Endothelial cell of umbilical vein (primary cell): ENCODE data around the gene OSTC. TPM values are rescaled to one million over a fixed set of nuclear protein-coding genes. Genes with fewer than 3 reads are reported as not detected.
A peak's percentile ranks its signal among the peaks of the same experiment; 100 is the strongest.

Experiments
- BruUV-seq: library from RNA; stranded (reverse); fragments of 400-500 nt; replicated peaks from 2 replicates; lab custom pipeline; 2021; lab: Mats Ljungman, UMichigan
- CTCF ChIA-PET: fragments of 300-600, 350-600 bp; sonication (Branson Sonifier 250); formaldehyde crosslinking; loops from one replicate; lab custom pipeline; 2021; ENCODE audit warnings: antibody characterized with exemption, inconsistent platforms; lab: Charles Lee
- POLR2A ChIA-PET: fragments of 300-600, 350-600 bp; sonication (Branson Sonifier 250); formaldehyde crosslinking; loops from one replicate; lab custom pipeline; 2021; ENCODE audit warnings: antibody characterized with exemption, inconsistent platforms; lab: Charles Lee
- DNase-seq: peaks from one replicate; pipeline ENCODE4 v3.0.0-alpha.2; 2011; ENCODE audit warnings: low read depth, low spot score
- FAIRE-seq: peaks from 2 replicates; lab custom pipeline; 2011; peaks lifted over from hg19 to GRCh38; lab: Jason Lieb, UNC
- H2AFZ ChIP-seq: 2 replicates; pipeline ENCODE4 v1.6.0; 2012; ENCODE audit warnings: low read depth, low read length, control low read depth, inconsistent platforms
- H3K27ac ChIP-seq: 2 replicates; pipeline ENCODE4 v1.5.1; 2011; ENCODE audit warnings: low read depth, mild to moderate bottlenecking, control low read depth, low read length, moderate library complexity; ENCODE audit not compliant: insufficient read depth
- H3K27me3 ChIP-seq, 2 experiments: 2 replicates each; pipeline versions ENCODE4 v1.6.0 to v1.6.1; 2011; ENCODE audit warnings: low read length in 2 of 2, mixed read lengths in 1 of 2; ENCODE audit not compliant: control insufficient read depth in 2 of 2, insufficient read depth in 2 of 2
- H3K36me3 ChIP-seq, 2 experiments: 2 replicates in 1 of 2; 3 replicates in 1 of 2; pipeline ENCODE4 v1.5.1; 2011; ENCODE audit warnings: low read length in 2 of 2, mild to moderate bottlenecking in 1 of 2, moderate library complexity in 1 of 2; ENCODE audit not compliant: control insufficient read depth in 2 of 2, insufficient read depth in 2 of 2; ENCODE audit errors: extremely low read depth in 1 of 2
- H3K4me1 ChIP-seq: 3 replicates; pipeline ENCODE4 v1.5.1; 2011; ENCODE audit warnings: mild to moderate bottlenecking, low read length; ENCODE audit not compliant: control insufficient read depth, insufficient read depth; ENCODE audit errors: extremely low read depth
- H3K4me2 ChIP-seq: 2 replicates; pipeline ENCODE4 v1.6.1; 2011; ENCODE audit warnings: low read length, control low read depth, mixed read lengths; ENCODE audit not compliant: insufficient read depth
- H3K4me3 ChIP-seq, 3 experiments: fragments of 200-600 bp in 1 of 3; sonication (generic), shearing (Covaris generic) in 1 of 3; replicated peaks in 1 of 3; 2 replicates each; pipeline ENCODE4 v1.5.1; 2011 to 2016; ENCODE audit warnings: control low read depth in 3 of 3, low read length in 3 of 3, mild to moderate bottlenecking in 2 of 3, inconsistent platforms in 1 of 3, low read depth in 1 of 3, moderate library complexity in 1 of 3; ENCODE audit not compliant: insufficient read depth in 1 of 3
- H3K79me2 ChIP-seq: 2 replicates; pipeline ENCODE4 v1.6.0; 2012; ENCODE audit warnings: low read length, inconsistent platforms; ENCODE audit not compliant: control insufficient read depth, insufficient read depth
- H3K9ac ChIP-seq: replicated peaks from 2 replicates; pipeline ENCODE3; 2011; ENCODE audit warnings: low read length, control low read depth; ENCODE audit not compliant: insufficient read depth; ENCODE audit errors: extremely low read depth
- H3K9me1 ChIP-seq: replicated peaks from 3 replicates; pipeline ENCODE4 v1.6.0; 2011; ENCODE audit warnings: mild to moderate bottlenecking, low read length; ENCODE audit not compliant: control insufficient read depth, insufficient read depth; ENCODE audit errors: extremely low read depth
- H3K9me3 ChIP-seq: replicated peaks from 2 replicates; pipeline ENCODE4 v1.5.1; 2012; ENCODE audit warnings: low read length, inconsistent platforms; ENCODE audit not compliant: control insufficient read depth, insufficient read depth
- H4K20me1 ChIP-seq: replicated peaks from 2 replicates; pipeline ENCODE3; 2011; ENCODE audit warnings: mild to moderate bottlenecking, low read length; ENCODE audit not compliant: control insufficient read depth, insufficient read depth; ENCODE audit errors: extremely low read depth
- CTCF ChIP-seq, 2 donors: IDR thresholded peaks; 1 replicate in 1 of 2; 2 replicates in 1 of 2; pipeline ENCODE4 v1.5.1; 2011; ENCODE audit warnings: low read length in 2 of 2, mild to moderate bottlenecking in 2 of 2, moderate library complexity in 2 of 2, control low read depth in 1 of 2, inconsistent platforms in 1 of 2, low read depth in 1 of 2; ENCODE audit not compliant: insufficient read depth in 1 of 2; ENCODE audit errors: extremely low read depth in 1 of 2
- EZH2 ChIP-seq: IDR thresholded peaks from 2 replicates; pipeline ENCODE4 v1.6.1; 2012; ENCODE audit warnings: borderline replicate concordance, low read depth, mild to moderate bottlenecking, moderate library complexity, low read length, inconsistent platforms; ENCODE audit not compliant: severe bottlenecking
- FOS ChIP-seq: IDR thresholded peaks from 2 replicates; pipeline ENCODE4 v1.6.1; 2011; ENCODE audit warnings: mild to moderate bottlenecking, low read length, moderate library complexity, borderline replicate concordance; ENCODE audit not compliant: insufficient read depth
- GATA2 ChIP-seq: IDR thresholded peaks from 2 replicates; pipeline ENCODE4 v1.7.0; 2011; ENCODE audit warnings: low read depth, mild to moderate bottlenecking, moderate library complexity, mixed read lengths, low read length; ENCODE audit not compliant: insufficient read length, insufficient read depth
- JUN ChIP-seq: IDR thresholded peaks from 2 replicates; pipeline ENCODE4 v1.6.1; 2011; ENCODE audit warnings: borderline replicate concordance, low read depth; ENCODE audit not compliant: insufficient read length, insufficient read depth
- MYC ChIP-seq: IDR thresholded peaks from one replicate; pipeline ENCODE4 v1.6.1; 2011; ENCODE audit warnings: mild to moderate bottlenecking, low read depth, low read length
- POLR2A ChIP-seq: IDR thresholded peaks from 2 replicates; pipeline ENCODE4 v1.6.1; 2012; ENCODE audit warnings: low read depth, mild to moderate bottlenecking, control low read depth, low read length
- POLR2AphosphoS5 ChIP-seq: IDR thresholded peaks from 2 replicates; pipeline ENCODE4 v1.6.1; 2012; ENCODE audit warnings: low read depth, mild to moderate bottlenecking, control low read depth, low read length, moderate library complexity; ENCODE audit not compliant: insufficient read depth
- dilution Hi-C: fragments of 300-500 bp; cut with MboI; formaldehyde crosslinking; loops from one replicate; pipeline ENCODE4 v1.15.0; 2019; ENCODE audit warnings: low sequenced_read_pairs; ENCODE audit not compliant: extremely low pct_ligation_motif_present
- intact Hi-C: fragments of 100-400 bp; cut with micrococcal nuclease; formaldehyde crosslinking; loops from one replicate; pipeline ENCODE4 v1.10.0; 2022
- polyA plus RNA-seq, 4 experiments: library from polyadenylated mRNA; depleted of rRNA in 3 of 4; stranded (reverse) in 3 of 4; unstranded in 1 of 4; fragments of >200 nt; gene quantifications; 2 replicates each; pipeline versions ENCODE4 v1.2.1 to v1.2.3, GENCODE V29; 2011 to 2012; ENCODE audit warnings: missing spikeins in 1 of 4
- total RNA-seq: library from RNA; stranded (reverse); gene quantifications from 2 replicates; pipeline ENCODE4 v1.2.3, GENCODE V29; 2021
- TF ChIP-seq, protein P1 (sequence below): IDR thresholded peaks from 2 replicates; pipeline ENCODE4 v1.6.1; 2011; ENCODE audit not compliant: insufficient read depth, insufficient read length

The OSTC gene
- total and polyA plus RNA-seq, 2 donors (not counting 3 experiments of a cell fraction or from before 2014, with no cell fraction given), result 196 to 310 TPM

- H3K4me2 ChIP-seq, result peak overlapping the region; percentile 9
- dilution Hi-C loops (no loop called here), intact Hi-C loops (no loop called here)
- H4K20me1 ChIP-seq, result no peaks in the 10 kb centered on the region
- no TSS peak for BruUV-seq
- H3K9me3 ChIP-seq, result no peaks in the 10 kb centered on the region
- DNase-seq, result no peak
- H3K9ac ChIP-seq, result no peak overlapping the region
- peaks cover 23% of the 10 kb centered on the region for H3K4me1 ChIP-seq
- H2AFZ ChIP-seq, result no peak overlapping the region
- TF ChIP-seq FOS (no peak), POLR2AphosphoS5 (no peak), MYC (no peak), CTCF (IDR thresholded peaks at IDR 0.05; ENCODE audit: extremely low read depth in 1 of 2, insufficient read depth in 1 of 2, low read depth in 1 of 2, low read length in 2 of 2) (no peak), JUN (no peak), EZH2 (no peak), POLR2A (no peak), GATA2 (no peak)
- TF ChIP-seq, protein P1, sequence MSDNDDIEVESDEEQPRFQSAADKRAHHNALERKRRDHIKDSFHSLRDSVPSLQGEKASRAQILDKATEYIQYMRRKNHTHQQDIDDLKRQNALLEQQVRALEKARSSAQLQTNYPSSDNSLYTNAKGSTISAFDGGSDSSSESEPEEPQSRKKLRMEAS, result no peak
- no peaks in the 10 kb centered on the region for H3K27me3 ChIP-seq
- no peak overlapping the region for H3K4me3 ChIP-seq
- no peak for FAIRE-seq
- peaks cover 46% of the 10 kb centered on the region for H3K79me2 ChIP-seq
- CTCF ChIA-PET, result interaction anchor here (0.9 to 1.7 kb wide), 3 partner anchors 9 to 52 kb away, joined by 3 to 4 read pairs (median 3); no protein-coding TSS in a partner anchor
- no peak overlapping the region for H3K27ac ChIP-seq
- H3K36me3 ChIP-seq, result peaks cover 19 to 34% of the 10 kb centered on the region in 2 experiments
- POLR2A ChIA-PET, result interaction anchor here (2.7 kb wide), 1 partner anchor 26 kb away, joined by 11 read pairs; the partner anchor contains the start of gene OSTC
- H3K9me1 ChIP-seq, result no peaks in the 10 kb centered on the region
Observed at GRCh38 chr4:108624263-108625056, 25.9 kb upstream of the OSTC start.
